ENCODE measurements around the gene GFY.

Gene GFY

GRCh38 chr19:49428547-49429451, 3.6 kb downstream of the GFY start:
- H3K4me3 ChIP-seq (ENCODE audit: low read depth, low read length), result no peak overlapping the region
- no peak for TF ChIP-seq CTCF (IDR thresholded peaks at IDR 0.05; ENCODE audit: borderline replicate concordance, insufficient read depth, low read depth, low read length)

DNA sequence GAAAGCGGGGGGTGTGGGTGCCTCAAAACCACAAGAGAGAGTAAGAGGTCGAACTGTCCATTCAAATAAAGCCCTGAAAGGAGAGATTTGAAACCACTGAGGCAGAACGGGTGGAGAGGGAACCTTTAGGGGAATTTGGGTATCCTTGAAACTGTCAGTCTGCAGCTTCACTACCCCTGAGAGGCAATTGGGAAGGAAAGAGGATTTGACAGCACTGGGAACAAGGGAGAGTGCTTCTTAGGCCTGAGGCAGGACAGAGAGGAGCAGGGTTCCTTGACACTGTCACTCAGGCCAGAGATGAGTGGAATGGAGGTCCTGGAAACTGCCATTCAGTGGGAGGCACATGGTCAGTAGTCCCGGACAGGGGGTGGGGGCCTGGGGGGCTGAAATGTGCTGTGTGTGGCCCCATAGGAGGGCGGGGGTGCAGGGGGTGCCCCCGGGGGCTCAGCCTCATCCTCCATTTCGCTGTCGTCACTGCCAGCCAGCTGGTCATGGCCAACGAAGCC, 5.0 kb downstream of the GFY start:
- no peak overlapping the region for H3K4me3 ChIP-seq (ENCODE audit: low read depth, low read length)
- TF ChIP-seq CTCF (IDR thresholded peaks at IDR 0.05; ENCODE audit: borderline replicate concordance, insufficient read depth, low read depth, low read length), result no peak

DNA sequence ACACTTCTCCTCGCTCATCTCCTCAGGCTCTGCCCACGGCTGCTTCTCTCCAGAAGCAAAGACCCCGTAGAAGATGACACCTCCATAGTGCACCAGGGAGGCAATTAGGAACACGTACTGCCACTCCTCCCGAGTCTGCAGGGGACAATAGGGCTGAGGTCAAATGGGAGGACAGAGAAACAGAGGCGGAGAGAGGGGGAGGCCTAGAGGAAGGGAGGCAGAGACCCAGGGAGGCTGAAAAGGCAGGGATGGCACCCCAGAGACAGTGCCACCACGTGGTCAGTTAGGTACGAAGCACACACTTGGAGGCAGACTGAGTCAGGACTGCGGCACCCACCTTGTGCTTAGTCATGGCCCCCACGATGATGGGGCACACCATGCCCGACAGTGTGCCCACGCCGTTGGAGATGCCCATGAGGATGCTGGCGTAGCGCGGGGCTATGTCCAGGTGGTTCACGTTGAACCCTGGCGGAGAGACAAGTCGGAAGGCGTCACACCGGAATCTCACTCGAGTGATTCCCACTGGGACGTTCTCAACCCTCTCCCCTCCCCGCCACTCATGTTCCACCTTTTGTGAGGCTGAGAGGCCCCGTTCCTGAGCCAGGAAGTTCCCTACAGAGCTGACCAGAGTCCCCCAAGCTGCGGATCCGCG, 5.6 kb downstream of the GFY start:
- H3K4me3 ChIP-seq (ENCODE audit: low read depth, low read length), result no peak overlapping the region
- TF ChIP-seq CTCF (IDR thresholded peaks at IDR 0.05; ENCODE audit: borderline replicate concordance, insufficient read depth, low read depth, low read length), result peak; percentile 54

- TF ChIP-seq CTCF (IDR thresholded peaks at IDR 0.05; ENCODE audit: borderline replicate concordance, insufficient read depth, low read depth, low read length), result no peak
- no peak overlapping the region for H3K4me3 ChIP-seq (ENCODE audit: low read depth, low read length)
Observed at GRCh38 chr19:49431330-49431749, 6.2 kb downstream of the GFY start.

GRCh38 chr19:49432141-49433073, 7.2 kb downstream of the GFY start:
- TF ChIP-seq CTCF (IDR thresholded peaks at IDR 0.05; ENCODE audit: borderline replicate concordance, insufficient read depth, low read depth, low read length), result no peak
- no peak overlapping the region for H3K4me3 ChIP-seq (ENCODE audit: low read depth, low read length)

GRCh38 chr19:49433240-49433901, 8.2 kb downstream of the GFY start:
- H3K4me3 ChIP-seq (ENCODE audit: low read depth, low read length), result no peak overlapping the region
- TF ChIP-seq CTCF (IDR thresholded peaks at IDR 0.05; ENCODE audit: borderline replicate concordance, insufficient read depth, low read depth, low read length), result no peak

Measured in GM12875 (cell line).